CD4-positive, alpha-beta T cell treated with Interleukin-1 beta for 1 hour (primary cell): Measurements from ENCODE around the gene KCNK3.
"Not testable (repeated sequence)": the region's sequence is repeated elsewhere in the genome, so short reads cannot be mapped to it uniquely, and the experiment has no call there.

ENCODE experiments used
- DNase-seq, 2 donors: peaks; one replicate each; pipeline ENCODE4 v3.0.0-alpha.2; 2020 to 2022

The KCNK3 gene

DNA sequence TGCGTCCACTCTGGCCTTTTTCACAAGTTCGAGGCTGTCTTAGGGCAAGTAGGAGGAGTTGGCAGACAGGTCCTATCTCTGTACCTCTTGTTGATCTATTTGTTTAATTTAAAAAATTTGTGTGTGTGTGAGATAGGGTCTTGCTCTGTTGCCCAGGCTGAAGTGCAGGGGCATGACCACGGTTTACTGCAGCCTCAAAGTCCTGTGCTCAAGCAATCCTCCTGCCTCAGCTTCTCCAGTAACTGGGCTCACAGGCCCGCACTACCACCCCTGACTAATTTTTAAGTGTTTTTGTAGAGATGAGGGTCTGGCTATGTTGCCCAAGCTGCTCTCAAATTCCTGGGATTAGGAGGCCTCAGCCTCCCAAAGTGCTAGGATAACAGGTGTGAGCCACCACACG lies 67.3 kb downstream of the KCNK3 start:
- DNase-seq, result no peak

DNA sequence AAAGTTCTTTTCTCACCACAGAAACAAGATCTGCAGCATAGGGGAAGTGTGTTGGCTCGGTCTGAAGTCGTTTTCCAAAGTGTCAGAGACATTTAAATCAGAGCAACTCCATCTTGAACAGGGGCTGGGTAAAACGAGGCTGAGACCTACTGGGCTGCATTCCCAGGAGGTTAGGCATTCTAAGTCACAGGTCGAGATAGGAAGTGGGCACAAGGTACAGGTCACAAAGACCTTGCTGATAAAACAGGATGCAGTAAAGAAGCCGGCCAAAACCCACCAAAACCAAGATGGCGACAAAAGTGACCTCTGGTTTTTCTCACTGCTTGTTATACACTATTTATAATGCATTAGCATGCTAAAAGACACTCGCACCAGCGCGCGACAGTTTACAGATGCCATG lies 68.5 kb downstream of the KCNK3 start:
- DNase-seq, result not testable (repeated sequence)

DNA sequence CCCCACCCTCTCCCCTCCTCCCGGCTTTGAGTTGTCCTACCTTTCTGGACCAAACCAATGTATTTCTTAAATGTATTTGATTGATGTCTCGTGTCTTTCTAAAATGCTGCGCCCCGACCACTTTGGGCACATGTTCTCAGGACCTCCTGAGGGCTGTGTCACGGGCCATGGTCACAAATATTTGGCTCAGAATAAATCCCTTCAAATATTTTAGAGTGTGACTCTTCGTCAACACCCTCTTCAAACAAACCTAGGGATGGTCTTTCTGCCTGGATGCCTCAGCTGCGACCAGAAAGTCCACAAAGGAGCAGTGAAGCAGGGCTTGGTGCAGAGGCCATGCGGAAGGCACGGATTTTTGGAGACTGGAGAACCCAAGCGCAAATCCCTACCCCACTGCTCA lies 70.5 kb downstream of the KCNK3 start:
- DNase-seq, result no peak

DNA sequence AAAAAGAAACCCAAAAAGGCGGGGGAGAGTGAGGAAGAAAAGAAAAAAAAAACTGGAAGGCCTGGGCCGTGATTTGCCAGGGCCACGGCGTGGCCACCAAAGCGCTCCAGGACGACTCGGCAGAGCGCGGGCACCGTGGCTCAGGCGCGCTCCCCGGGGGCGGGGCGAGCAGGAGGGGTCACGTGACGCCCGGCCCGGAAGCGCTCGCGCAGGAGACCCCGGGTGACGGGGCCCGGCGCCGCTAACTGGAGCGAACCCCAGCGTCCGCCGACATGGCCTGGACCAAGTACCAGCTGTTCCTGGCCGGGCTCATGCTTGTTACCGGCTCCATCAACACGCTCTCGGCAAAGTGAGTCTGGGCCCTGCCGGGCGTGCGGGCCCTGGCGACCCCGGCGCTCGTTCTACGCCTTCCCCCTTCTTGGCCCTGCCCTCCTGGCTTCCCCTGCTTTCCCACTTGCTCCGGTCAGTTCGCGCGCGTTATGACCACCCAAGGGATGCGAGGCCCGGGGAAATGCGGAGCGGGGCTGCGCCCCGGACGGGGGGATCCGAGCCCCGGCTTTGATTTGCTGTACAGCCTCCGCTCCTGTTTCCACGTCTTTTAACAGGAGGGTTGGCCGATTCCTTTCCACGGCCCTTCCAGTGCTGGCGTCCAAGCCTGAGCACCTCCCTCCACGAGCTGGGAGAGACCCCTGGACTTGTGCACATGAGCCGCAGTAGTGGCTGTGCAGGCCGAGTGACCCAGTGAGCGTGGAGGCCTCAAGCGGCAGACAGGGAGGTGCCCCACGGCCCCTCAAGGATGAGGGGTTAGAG lies 71.8 kb downstream of the KCNK3 start, which contains the start of gene SLC35F6:
SLC35F6 (plus strand) TSS at position 207 of the 810 bp plus-strand sequence; CDS start at position 273, 66 bp downstream.
- DNase-seq, result peak; percentile 82 to 84

DNA sequence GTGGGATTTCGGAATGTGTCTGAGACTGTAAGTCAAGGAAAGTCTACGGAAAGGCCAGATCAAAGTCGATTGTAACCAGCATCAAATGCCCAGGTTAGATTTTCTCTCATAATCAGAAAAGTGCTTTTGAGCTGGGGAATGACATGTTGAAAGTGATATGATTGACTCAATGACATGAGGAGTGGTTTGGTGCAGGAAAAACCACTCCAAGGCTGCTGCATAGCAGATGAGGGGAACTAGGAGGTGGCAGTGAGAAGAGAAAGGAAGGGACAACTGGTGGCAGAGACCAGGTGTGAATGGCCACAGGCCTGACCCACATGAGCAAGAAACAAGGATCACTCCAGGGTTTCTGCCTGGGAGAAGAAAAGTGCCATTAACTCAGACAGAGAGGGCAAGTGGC lies 72.4 kb downstream of the KCNK3 start:
- DNase-seq, result no peak

DNA sequence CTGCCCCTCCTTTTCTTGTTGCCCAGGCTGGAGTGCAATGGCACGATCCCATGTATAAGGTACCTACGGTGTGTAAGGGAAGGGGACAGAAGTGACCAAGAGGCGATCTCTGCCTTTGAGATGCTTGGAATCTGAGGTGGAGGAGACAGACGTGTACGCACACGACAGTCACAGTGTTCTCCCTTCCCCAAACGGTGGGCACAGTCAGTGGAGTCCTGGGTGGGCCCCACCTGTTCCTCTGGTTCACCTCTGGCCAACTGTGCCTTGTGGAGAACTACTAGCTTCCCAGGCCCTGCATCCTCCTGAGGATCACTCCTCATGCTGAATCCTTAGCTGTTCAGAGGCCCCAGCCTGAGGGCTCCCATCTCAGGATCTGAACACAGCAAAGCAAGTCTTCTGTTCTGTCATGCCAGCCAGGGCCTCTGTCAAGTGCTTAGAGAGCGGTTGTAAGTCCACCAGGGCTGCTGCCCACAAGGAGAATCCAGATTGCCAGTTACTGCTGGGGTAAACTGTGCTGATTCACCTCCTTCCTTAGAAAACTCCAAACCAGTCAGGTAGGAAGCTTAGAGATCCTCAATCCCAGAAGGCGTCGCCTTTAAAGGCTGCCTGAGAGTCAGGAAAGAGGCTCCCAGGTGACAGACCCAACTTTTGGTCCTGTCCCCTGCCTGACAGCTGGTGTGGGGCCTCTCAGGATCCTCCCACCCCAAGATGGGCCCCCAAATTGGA lies 73.1 kb downstream of the KCNK3 start:
- DNase-seq, result no peak

DNA sequence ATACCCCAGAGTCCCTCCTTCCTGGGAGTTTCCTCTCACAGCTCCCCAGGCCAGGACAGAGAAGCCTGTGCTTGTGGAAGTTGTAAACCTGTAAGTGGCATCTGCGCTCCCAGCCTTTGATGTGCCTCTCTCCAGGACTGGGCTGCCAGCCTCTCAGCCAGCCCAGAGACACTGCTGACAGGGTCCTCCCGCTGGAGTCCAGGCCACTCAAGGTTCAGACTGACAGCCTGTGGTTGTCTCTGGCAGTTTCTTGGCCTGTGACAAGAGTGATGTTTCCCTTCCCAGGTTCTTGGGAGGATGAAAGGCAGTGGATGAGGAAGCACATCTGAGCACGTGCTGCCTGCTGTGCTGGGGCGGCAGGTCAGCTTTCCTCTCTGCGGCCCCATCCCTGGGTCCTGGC lies 74.6 kb downstream of the KCNK3 start:
- DNase-seq, result no peak

DNA sequence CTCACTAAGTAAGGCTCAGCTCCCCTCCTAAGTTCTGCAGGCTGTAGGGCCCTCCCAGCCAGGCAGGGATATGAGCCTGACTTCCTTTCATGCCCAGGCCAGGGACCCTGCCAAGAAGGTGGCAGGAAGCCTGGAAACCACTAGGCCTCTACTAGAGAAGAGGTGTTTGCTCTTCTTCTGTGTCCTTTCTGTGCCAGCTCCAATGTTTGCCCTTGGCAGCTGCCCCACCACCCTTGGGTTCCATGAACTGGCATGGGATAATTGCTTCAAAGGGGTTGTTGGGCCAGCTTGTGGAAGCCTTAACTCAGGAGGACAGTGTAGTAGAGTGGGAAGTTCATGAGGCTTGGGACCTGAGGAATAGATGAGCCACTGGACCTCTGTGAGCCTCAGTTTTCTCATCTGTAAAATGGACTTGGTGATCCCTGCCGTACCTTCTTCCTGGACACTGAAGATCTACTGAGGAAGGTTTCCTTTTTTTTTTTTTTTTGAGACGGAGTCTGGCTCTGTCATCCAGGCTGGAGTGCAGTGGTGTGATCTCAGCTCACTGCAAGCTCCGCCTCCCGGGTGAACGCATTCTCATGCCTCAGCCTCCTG lies 75.5 kb downstream of the KCNK3 start:
- no peak for DNase-seq

DNA sequence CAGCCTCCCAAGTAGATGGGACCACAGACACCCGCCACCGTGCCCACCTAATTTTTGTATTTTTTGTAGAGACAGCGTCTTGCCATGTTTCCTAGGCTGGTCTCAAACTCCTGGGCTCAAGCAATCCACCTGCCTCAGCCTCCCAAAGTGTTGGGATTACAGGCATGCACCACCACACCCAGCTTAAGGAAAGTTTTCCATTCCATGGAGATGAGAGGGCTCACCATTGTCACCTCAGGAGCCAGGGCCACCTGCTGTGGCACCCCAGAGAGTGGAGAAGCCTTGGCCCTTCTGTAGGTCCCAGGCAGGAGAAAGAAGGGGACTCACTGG lies 76.2 kb downstream of the KCNK3 start:
- no peak for DNase-seq

DNA sequence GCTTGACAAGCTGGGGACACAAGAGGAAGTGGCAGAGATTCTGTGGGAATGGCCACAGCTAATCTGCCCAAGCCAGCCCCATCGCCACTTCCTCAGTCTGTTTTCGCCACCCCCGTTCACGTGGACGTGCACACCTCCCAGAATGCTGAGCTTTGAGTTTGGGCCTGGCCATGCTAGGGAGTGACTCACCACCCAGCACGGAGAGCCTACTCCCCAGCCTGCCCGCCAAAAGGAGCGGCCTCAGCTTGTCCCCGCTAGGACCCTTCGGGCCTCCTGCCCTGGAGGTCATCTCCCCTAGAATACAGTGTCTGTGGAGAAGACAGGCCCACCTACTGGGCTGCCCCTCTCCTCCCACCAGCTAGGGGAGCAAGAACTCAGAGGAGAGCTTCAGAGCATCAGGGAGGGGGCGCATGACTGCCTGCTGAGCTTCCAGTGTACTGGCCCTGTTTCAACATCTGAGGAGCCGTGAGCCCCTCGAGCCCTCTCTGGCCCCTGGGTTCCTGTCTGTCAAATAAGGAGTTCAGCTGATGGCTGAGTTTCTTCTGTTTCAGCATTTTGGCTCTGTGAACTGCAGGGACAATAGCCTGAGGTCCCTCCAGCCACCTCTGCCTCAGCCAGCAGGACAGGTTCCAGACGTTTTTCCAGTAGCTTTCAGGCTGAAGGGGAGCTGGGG lies 76.7 kb downstream of the KCNK3 start:
- DNase-seq, result peak; percentile 31 to 73

DNA sequence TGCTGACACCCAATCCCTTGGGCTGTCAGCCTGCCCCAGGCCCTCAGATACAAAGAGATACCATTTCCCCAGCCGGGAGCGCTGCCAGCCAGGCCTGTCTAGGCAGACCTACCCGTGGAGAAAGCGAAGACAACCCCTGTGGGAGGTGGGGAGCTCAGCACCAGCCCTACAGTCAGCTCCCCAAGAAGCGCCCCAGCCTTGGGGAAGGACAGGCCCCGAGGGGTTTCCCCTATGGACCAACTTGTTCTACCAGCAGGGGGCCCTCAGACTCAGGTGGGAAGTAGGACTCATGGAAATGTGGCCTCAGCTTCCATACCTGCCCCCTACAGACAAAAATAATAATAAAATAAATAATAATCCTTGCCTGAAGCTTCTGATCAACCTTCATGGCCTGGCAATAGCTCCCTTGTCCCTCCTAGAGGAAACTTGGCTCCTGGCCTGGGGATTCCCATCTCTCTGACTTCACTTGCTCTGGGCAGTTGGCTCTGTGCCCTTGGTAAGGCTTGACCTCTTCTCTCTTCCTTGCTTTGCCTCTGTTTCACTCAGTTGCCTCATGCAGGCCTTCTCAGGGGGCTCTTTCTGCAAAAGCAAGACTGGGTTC lies 78.6 kb downstream of the KCNK3 start:
- peak in 1 of 2 donors; percentile 28 for DNase-seq

DNA sequence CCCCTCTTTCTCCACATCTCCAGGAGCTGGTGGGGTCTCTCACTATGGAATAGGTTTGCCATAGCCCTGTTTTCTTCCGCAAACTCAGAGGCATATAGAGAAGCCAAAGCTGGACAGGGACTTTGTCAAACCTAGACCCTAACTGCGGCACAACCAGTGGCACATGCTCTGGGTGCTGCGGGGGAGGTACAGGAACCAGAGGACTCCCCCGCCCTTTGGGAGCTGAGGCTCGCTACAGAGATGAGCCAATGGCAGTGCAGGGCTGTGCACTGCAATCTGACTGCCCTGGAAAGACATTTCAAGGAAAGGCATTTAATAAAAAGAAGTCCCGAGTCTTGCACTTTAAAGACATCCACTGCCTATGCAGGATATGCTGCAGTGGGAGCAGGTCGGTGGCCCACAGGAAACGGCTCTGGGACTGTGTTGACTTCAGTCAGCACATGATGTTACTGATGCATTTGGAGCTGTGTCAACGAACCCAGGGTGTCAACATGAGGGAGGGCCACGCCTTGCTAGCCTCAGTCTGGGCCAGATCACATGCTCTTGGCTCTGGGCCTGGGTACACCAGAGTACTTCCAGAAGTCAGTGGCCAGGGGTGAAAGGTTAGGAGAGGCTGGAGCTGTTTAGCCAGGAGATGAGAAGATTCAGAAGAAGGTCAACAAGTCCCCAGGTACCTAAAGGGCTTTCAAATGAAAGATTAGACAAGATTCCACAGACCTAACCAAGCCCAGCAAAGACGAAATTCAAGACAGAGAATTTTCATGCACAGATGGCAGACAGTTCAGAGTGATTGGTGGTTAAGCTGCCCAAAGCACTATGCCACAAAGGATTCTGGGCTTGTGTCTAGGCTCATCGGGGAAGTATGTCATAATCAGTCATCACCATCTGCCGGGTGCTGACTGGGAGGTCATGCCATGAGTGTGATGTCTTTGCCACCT lies 79.8 kb downstream of the KCNK3 start:
- DNase-seq, result peak; percentile 19 to 32

DNA sequence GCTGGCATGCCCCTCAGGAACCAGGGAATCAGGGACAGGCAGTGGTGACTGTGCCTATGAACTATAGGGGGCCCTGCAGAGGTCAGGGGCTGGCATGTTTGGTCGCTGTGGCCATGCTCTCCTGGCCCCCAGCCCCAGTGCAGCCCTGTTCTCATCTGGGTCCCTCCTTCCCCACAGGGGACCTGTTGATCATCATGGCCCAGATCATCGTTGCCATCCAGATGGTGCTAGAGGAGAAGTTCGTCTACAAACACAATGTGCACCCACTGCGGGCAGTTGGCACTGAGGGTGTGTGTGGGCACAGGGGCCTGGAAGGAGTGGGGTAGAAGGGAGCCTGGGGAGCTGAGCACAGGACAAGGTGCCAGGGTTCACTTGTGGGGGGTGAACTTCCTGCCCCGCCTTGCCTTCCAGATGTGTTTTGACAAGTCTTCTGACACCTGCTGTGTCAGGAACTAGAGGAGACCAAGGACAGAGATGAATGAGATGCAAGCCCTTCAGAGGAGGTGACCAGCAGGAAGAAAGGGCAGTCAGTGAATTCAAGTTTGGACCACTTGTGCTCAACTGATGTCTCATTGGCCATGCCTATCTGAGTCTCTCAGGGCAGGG lies 83.8 kb downstream of the KCNK3 start:
- DNase-seq, result no peak

DNA sequence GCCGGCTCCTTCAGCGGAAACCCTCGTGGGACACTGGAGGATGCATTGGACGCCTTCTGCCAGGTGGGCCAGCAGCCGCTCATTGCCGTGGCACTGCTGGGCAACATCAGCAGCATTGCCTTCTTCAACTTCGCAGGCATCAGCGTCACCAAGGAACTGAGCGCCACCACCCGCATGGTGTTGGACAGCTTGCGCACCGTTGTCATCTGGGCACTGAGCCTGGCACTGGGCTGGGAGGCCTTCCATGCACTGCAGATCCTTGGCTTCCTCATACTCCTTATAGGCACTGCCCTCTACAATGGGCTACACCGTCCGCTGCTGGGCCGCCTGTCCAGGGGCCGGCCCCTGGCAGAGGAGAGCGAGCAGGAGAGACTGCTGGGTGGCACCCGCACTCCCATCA lies 85.6 kb downstream of the KCNK3 start:
- no peak for DNase-seq

DNA sequence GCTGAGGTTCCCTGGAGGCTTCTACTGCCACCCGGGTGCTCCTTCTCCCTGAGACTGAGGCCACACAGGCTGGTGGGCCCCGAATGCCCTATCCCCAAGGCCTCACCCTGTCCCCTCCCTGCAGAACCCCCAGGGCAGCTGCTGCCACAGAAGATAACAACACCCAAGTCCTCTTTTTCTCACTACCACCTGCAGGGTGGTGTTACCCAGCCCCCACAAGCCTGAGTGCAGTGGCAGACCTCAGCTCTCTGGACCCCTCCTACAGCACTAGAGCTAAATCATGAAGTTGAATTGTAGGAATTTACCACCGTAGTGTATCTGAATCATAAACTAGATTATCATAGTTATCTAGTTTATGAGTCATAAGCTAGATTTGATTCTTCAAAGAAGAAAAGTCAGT lies 86.0 kb downstream of the KCNK3 start:
- DNase-seq, result no peak

DNA sequence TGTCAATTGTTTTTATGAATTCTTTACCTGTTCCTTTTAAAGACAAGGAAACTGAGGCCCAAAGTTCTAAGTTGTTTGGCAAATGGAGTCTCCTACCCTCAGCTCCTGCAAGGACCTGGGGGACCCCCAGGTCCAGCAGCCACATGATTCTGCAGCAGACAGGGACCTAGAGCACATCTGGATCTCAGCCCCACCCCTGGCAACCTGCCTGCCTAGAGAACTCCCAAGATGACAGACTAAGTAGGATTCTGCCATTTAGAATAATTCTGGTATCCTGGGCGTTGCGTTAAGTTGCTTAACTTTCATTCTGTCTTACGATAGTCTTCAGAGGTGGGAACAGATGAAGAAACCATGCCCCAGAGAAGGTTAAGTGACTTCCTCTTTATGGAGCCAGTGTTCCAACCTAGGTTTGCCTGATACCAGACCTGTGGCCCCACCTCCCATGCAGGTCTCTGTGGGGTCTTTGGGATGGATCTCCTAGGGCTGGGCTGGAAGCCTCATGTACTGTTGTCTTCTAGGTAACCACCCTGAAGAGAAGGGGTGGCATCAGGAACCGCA lies 87.8 kb downstream of the KCNK3 start:
- DNase-seq, result no peak
